B cell (primary cell): Measurements from ENCODE around the gene TMEM140. TPM values are rescaled to one million over a fixed set of nuclear protein-coding genes. Genes with fewer than 3 reads are reported as not detected.

Experiments used
- ATAC-seq: fragments of 200-7000 bp; cut with Tn5 transposase; one replicate; pipeline ENCODE4 v1.10.0; 2021; ENCODE audit warnings: low read depth, mild to moderate bottlenecking, moderate number of reproducible peaks, moderate library complexity
- CTCF ChIA-PET: fragments of 350-600 bp; sonication (Branson Sonifier 250); formaldehyde crosslinking; loops from one replicate; lab custom pipeline; 2021; ENCODE audit warnings: antibody characterized with exemption, inconsistent platforms; lab: Charles Lee
- POLR2A ChIA-PET: fragments of 350-600 bp; sonication (Branson Sonifier 250); formaldehyde crosslinking; loops from one replicate; lab custom pipeline; 2021; ENCODE audit warnings: antibody characterized with exemption; lab: Charles Lee
- DNase-seq: peaks from one replicate; pipeline ENCODE4 v3.0.0; 2013
- H2AFZ ChIP-seq: 2 replicates; pipeline ENCODE4 v1.6.1; 2012; ENCODE audit warnings: mild to moderate bottlenecking, low read depth, low read length; ENCODE audit not compliant: insufficient read depth, poor library complexity, severe bottlenecking
- H3K27ac ChIP-seq, 2 donors: 1 replicate in 1 of 2; 2 replicates in 1 of 2; pipeline ENCODE4 v1.5.1; 2012 to 2013; ENCODE audit warnings: low read length in 2 of 2, mild to moderate bottlenecking in 2 of 2, moderate library complexity in 1 of 2
- H3K27me3 ChIP-seq, 4 experiments: fragments of 200-600 bp in 1 of 4; sonication (generic) in 1 of 4; replicated peaks in 1 of 4; 1 replicate in 2 of 4; 2 replicates in 2 of 4; pipeline versions ENCODE4 v1.6.1 to v1.7.0; 2013 to 2016; ENCODE audit warnings: low read length in 3 of 4, mild to moderate bottlenecking in 2 of 4, mixed read lengths in 1 of 4, moderate library complexity in 1 of 4; ENCODE audit not compliant: insufficient read depth in 4 of 4, control insufficient read depth in 3 of 4; ENCODE audit errors: control extremely low read depth in 1 of 4
- H3K36me3 ChIP-seq, 2 experiments: replicated peaks in 1 of 2; 1 replicate in 1 of 2; 2 replicates in 1 of 2; pipeline versions ENCODE4 v1.6.1 to v1.7.1; 2013; ENCODE audit warnings: low read length in 1 of 2; ENCODE audit not compliant: insufficient read depth in 2 of 2, control insufficient read depth in 1 of 2; ENCODE audit errors: control extremely low read depth in 1 of 2, extremely low read depth in 1 of 2
- H3K4me1 ChIP-seq, 2 donors: fragments of 200-600 bp in 1 of 2; sonication (generic) in 1 of 2; 1 replicate in 1 of 2; 2 replicates in 1 of 2; pipeline versions ENCODE4 v1.5.1 to v1.6.1; 2013 to 2017; ENCODE audit warnings: low read length in 2 of 2; ENCODE audit not compliant: control insufficient read depth in 2 of 2, insufficient read depth in 2 of 2
- H3K4me2 ChIP-seq: replicated peaks from 2 replicates; pipeline ENCODE3; 2012; ENCODE audit warnings: mild to moderate bottlenecking, low read depth, low read length; ENCODE audit not compliant: poor library complexity, severe bottlenecking
- H3K4me3 ChIP-seq, 5 experiments: fragments of 200-600 bp in 1 of 5; sonication (generic) in 1 of 5; 1 replicate in 3 of 5; 2 replicates in 2 of 5; pipeline versions ENCODE4 v1.5.1 to v1.7.0; 2011 to 2016; ENCODE audit warnings: low read length in 4 of 5, mild to moderate bottlenecking in 4 of 5, low read depth in 2 of 5, control low read depth in 1 of 5, moderate library complexity in 1 of 5; ENCODE audit not compliant: insufficient read depth in 1 of 5; ENCODE audit errors: control extremely low read depth in 1 of 5, extremely low read depth in 1 of 5
- H3K79me2 ChIP-seq: fragments of 200-600 bp; sonication (generic); one replicate; pipeline ENCODE4 v1.6.0; 2016; ENCODE audit warnings: low read length; ENCODE audit not compliant: control insufficient read depth, insufficient read depth
- H3K9ac ChIP-seq: fragments of 200-600 bp; sonication (generic); 2 replicates; pipeline ENCODE4 v1.6.1; 2017; ENCODE audit warnings: mild to moderate bottlenecking, low read length, moderate library complexity
- H3K9me3 ChIP-seq, 3 donors: one replicate each; pipeline versions ENCODE4 v1.6.1 to v1.7.1; 2013; ENCODE audit warnings: low read length in 2 of 3; ENCODE audit not compliant: control insufficient read depth in 2 of 3, insufficient read depth in 1 of 3; ENCODE audit errors: control extremely low read depth in 1 of 3
- H4K20me1 ChIP-seq: 2 replicates; pipeline ENCODE4 v1.6.0; 2012; ENCODE audit warnings: mild to moderate bottlenecking, low read length; ENCODE audit not compliant: insufficient read depth, control insufficient read depth, poor library complexity, severe bottlenecking
- H3K27ac Mint-ChIP-seq: one replicate; pipeline ENCODE4 v1.8.0; 2021; ENCODE audit warnings: mixed read lengths
- H3K27me3 Mint-ChIP-seq: one replicate; pipeline ENCODE4 v1.8.0; 2021; ENCODE audit warnings: mixed read lengths
- H3K4me1 Mint-ChIP-seq: one replicate; pipeline ENCODE4 v1.8.0; 2021; ENCODE audit warnings: mixed read lengths
- H3K4me3 Mint-ChIP-seq: one replicate; pipeline ENCODE4 v1.8.0; 2021; ENCODE audit warnings: mixed read lengths
- H3K9me3 Mint-ChIP-seq: one replicate; pipeline ENCODE4 v1.8.0; 2022; ENCODE audit warnings: mixed read lengths; ENCODE audit not compliant: insufficient read depth
- CTCF ChIP-seq: fragments of 200-600 bp; IDR thresholded peaks from one replicate; pipeline ENCODE4 v1.8.0; 2022; ENCODE audit warnings: antibody characterized with exemption, mild to moderate bottlenecking
- EZH2 ChIP-seq: IDR thresholded peaks from 2 replicates; pipeline ENCODE4 v1.6.1; 2012; ENCODE audit warnings: borderline replicate concordance, low read depth, mild to moderate bottlenecking, moderate library complexity, low read length; ENCODE audit not compliant: insufficient read depth, poor library complexity, severe bottlenecking
- intact Hi-C: fragments of 100-400 bp; cut with micrococcal nuclease; formaldehyde crosslinking; loops from one replicate; pipeline ENCODE4 v1.10.0; 2022
- polyA plus RNA-seq: library from polyadenylated mRNA; depleted of rRNA; stranded (reverse); fragments of >200 nt; gene quantifications from 2 replicates; pipeline ENCODE4 v1.2.3, GENCODE V29; 2012
- total RNA-seq, 2 donors: library from RNA; stranded (reverse); fragments of 120-200 nt in 1 of 2; gene quantifications; 1 replicate in 1 of 2; 2 replicates in 1 of 2; pipeline versions ENCODE4 v1.2.3 to v1.2.4, GENCODE V29; 2013 to 2022

TMEM140 gene
- total and polyA plus RNA-seq, 2 donors (not counting 1 experiment from before 2014, with no cell fraction given): 3.8 to 79.1 TPM

GRCh38 chr7:135100856-135101255 lies 47.0 kb upstream of the TMEM140 start:
- POLR2A ChIA-PET: no interaction called here
- no peaks in the 10 kb centered on the region for H3K4me1 ChIP-seq
- H3K4me2 ChIP-seq: no peak overlapping the region
- CTCF ChIA-PET: no interaction called here
- no peak overlapping the region for H3K27ac ChIP-seq
- H3K9me3 ChIP-seq: no peaks in the 10 kb centered on the region
- Mint-ChIP-seq H3K27ac (no peak overlapping the region), H3K4me3 (no peak overlapping the region), H3K9me3 (peaks cover 5% of the 10 kb centered on the region), H3K4me1 (no peaks in the 10 kb centered on the region), H3K27me3 (no peaks in the 10 kb centered on the region)
- H4K20me1 ChIP-seq: no peaks in the 10 kb centered on the region
- no peaks in the 10 kb centered on the region for H3K27me3 ChIP-seq
- ATAC-seq (no peak), DNase-seq (no peak)
- H3K36me3 ChIP-seq: no peaks in the 10 kb centered on the region
- TF ChIP-seq EZH2: no peak
- TF ChIP-seq CTCF: no peak
- H3K79me2 ChIP-seq: no peaks in the 10 kb centered on the region
- intact Hi-C loops: loop anchor here (10.0 kb wide), 1 partner anchor 46 kb away; no protein-coding TSS in a partner anchor
- H3K4me3 ChIP-seq: no peak overlapping the region
- H2AFZ ChIP-seq: no peak overlapping the region
- H3K9ac ChIP-seq: no peak overlapping the region

GRCh38 chr7:135102372-135102771 lies 45.5 kb upstream of the TMEM140 start:
- Mint-ChIP-seq H3K9me3 (peaks cover 5% of the 10 kb centered on the region), H3K4me3 (no peak overlapping the region), H3K4me1 (no peaks in the 10 kb centered on the region), H3K27me3 (no peaks in the 10 kb centered on the region), H3K27ac (no peak overlapping the region)
- POLR2A ChIA-PET: no interaction called here
- Histone ChIP-seq H3K79me2 (no peaks in the 10 kb centered on the region), H3K27ac (no peak overlapping the region), H3K4me3 (no peak overlapping the region), H2AFZ (no peak overlapping the region), H3K4me2 (no peak overlapping the region), H3K27me3 (no peaks in the 10 kb centered on the region), H3K4me1 (no peaks in the 10 kb centered on the region), H3K9me3 (no peaks in the 10 kb centered on the region), H4K20me1 (no peaks in the 10 kb centered on the region), H3K9ac (no peak overlapping the region), H3K36me3 (no peaks in the 10 kb centered on the region)
- CTCF ChIA-PET: no interaction called here
- TF ChIP-seq EZH2 (no peak), CTCF (no peak)
- ATAC-seq (no peak), DNase-seq (no peak)
- intact Hi-C loops: loop anchor here (10.0 kb wide), 1 partner anchor 48 kb away; no protein-coding TSS in a partner anchor
